SJCRH30 (cell line): ENCODE measurements around the gene PPP2R2C. TPM values are rescaled to one million over a fixed set of nuclear protein-coding genes. Genes with fewer than 3 reads are reported as not detected.

Experiments used
- DNase-seq, 2 experiments: peaks; one replicate each; pipeline ENCODE4 v3.0.0-alpha.2; 2015 to 2020
- H3K27ac ChIP-seq: fragments of 250-450 bp; sonication (Bioruptor Pico); 2 replicates; pipeline ENCODE4 v1.5.1; 2020; ENCODE audit warnings: mild to moderate bottlenecking, moderate library complexity
- H3K27me3 ChIP-seq: fragments of 250-450 bp; sonication (Bioruptor Pico); 2 replicates; pipeline ENCODE4 v1.5.1; 2020; ENCODE audit warnings: mild to moderate bottlenecking, moderate library complexity
- H3K36me3 ChIP-seq: fragments of 250-450 bp; sonication (Bioruptor Pico); 2 replicates; pipeline ENCODE4 v1.5.1; 2020; ENCODE audit warnings: mild to moderate bottlenecking, moderate library complexity
- H3K4me1 ChIP-seq: fragments of 250-450 bp; sonication (Bioruptor Pico); 2 replicates; pipeline ENCODE4 v1.5.1; 2020; ENCODE audit warnings: mild to moderate bottlenecking, moderate library complexity
- H3K4me3 ChIP-seq: fragments of 250-450 bp; sonication (Bioruptor Pico); 2 replicates; pipeline ENCODE4 v1.5.1; 2020; ENCODE audit warnings: mild to moderate bottlenecking, moderate library complexity
- H3K9me3 ChIP-seq: fragments of 250-450 bp; sonication (Bioruptor Pico); replicated peaks from 2 replicates; pipeline ENCODE4 v1.5.1; 2020; ENCODE audit warnings: mild to moderate bottlenecking, moderate library complexity
- total RNA-seq: library from RNA; depleted of rRNA; stranded (reverse); fragments of >200 nt; shearing (Covaris generic); gene quantifications from 2 replicates; pipeline ENCODE4 v1.2.3, GENCODE V29; 2014

PPP2R2C gene
- total RNA-seq, 1 experiment from 2014 or later = not detected

DNA sequence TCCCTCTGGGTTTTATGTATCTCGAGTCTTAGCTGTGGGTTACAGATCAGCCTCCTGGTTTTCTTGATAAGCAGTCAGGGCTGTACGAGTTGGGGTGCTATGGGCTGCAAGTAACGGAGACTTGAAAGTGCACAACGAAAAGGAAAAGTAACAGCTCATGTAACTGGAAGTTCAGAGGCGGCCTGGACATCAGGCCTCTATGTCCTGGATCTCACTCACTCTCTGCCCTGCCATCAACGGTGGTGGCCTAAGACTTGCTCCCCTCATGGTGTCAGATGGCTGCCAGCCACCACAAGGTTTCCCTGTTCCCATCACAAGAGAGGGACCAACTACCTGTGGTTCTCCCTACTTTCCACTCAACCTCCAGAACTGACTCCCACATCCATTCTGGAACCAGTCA, 4.8 kb downstream of the PPP2R2C start:
- H3K9me3 ChIP-seq = no peaks in the 10 kb centered on the region
- H3K27me3 ChIP-seq = 0 out of 2 replicates have a peak, but pooled peaks cover 4% of the 10 kb centered on the region
- no peak for DNase-seq
- no peak overlapping the region for H3K27ac ChIP-seq
- H3K4me1 ChIP-seq = no peaks in the 10 kb centered on the region
- no peak overlapping the region for H3K4me3 ChIP-seq
- no peaks in the 10 kb centered on the region for H3K36me3 ChIP-seq

- H3K9me3 ChIP-seq = no peaks in the 10 kb centered on the region
- no peaks in the 10 kb centered on the region for H3K36me3 ChIP-seq
- no peak overlapping the region for H3K4me3 ChIP-seq
- no peaks in the 10 kb centered on the region for H3K4me1 ChIP-seq
- H3K27ac ChIP-seq = no peak overlapping the region
- H3K27me3 ChIP-seq = 0 out of 2 replicates have a peak, but pooled peaks cover 4% of the 10 kb centered on the region
- DNase-seq = no peak
These were observed 5.5 kb downstream of the PPP2R2C start for GRCh38 chr4:6466756-6467381.

GRCh38 chr4:6465955-6466354, 6.5 kb downstream of the PPP2R2C start:
- no peak overlapping the region for H3K27ac ChIP-seq
- no peaks in the 10 kb centered on the region for H3K4me1 ChIP-seq
- no peak for DNase-seq
- no peaks in the 10 kb centered on the region for H3K9me3 ChIP-seq
- peaks cover 4% of the 10 kb centered on the region; the same call in 1 of the 2 replicates for H3K27me3 ChIP-seq
- H3K36me3 ChIP-seq = no peaks in the 10 kb centered on the region
- no peak overlapping the region for H3K4me3 ChIP-seq

- H3K4me3 ChIP-seq = no peak overlapping the region
- no peaks in the 10 kb centered on the region for H3K4me1 ChIP-seq
- H3K27me3 ChIP-seq = peaks cover 4% of the 10 kb centered on the region; the same call in 1 of the 2 replicates
- no peak overlapping the region for H3K27ac ChIP-seq
- no peaks in the 10 kb centered on the region for H3K36me3 ChIP-seq
- no peaks in the 10 kb centered on the region for H3K9me3 ChIP-seq
- DNase-seq = peak in 1 of 2 experiments; percentile 11
These were observed 7.4 kb downstream of the PPP2R2C start for GRCh38 chr4:6464842-6465588.

DNA sequence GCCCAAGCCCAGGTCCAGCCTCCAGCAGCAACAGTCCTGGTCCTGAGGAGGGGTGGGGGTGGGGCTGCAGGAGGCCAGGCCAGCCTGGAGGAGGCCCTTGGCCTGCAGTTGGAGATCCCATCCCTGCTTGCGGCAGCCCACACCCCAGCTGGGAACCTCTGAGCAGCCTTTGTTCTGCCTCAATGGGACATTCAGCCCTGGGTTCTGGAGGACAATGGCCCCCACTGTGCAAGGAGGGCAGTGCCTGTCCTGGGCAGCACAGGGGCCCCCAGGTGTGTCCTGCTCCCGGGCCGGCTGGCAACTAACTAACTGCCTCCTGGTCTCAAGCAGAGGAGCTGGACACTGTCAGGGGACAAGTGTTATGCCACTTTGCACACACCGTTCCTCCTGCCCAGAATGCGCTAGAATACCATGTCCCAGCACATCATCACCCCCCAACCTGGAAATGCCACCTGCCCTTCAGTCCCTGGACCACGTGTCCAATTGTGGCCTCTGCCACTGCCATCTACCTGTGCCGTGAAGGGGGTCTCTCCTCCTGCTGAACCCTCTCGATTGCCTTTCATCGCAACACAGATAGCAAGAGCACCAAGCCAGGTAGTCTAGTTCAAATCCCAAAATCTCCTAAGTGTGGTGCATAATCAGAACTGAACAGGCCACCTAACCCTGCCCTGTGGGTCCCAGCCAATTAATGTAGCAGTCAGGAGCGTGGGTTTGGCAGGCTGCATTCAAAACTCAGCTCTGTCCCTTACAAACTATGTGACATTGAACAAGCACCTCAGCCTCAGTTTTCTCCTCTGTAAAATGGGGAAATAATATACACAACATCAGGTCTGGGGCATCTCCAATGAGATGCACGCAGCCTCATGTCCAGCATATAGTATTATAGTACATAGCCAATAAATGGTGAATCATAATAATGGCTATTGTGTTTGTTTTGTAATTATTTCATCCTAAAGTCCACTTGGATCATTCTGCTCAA, 8.8 kb downstream of the PPP2R2C start:
- H3K4me3 ChIP-seq = no peak overlapping the region
- peaks cover 4% of the 10 kb centered on the region for H3K27me3 ChIP-seq

GRCh38 chr4:6461301-6462165, 10.9 kb downstream of the PPP2R2C start:
- Histone ChIP-seq H3K4me3 (no peak overlapping the region), H3K27ac (no peak overlapping the region), H3K27me3 (no peaks in the 10 kb centered on the region; the same call in none of the 2 replicates), H3K9me3 (no peaks in the 10 kb centered on the region), H3K36me3 (no peaks in the 10 kb centered on the region), H3K4me1 (no peaks in the 10 kb centered on the region)
- DNase-seq = no peak

More for the DNA sequence above, 8.8 kb downstream of the PPP2R2C start:
- Histone ChIP-seq H3K27ac (no peak overlapping the region), H3K36me3 (no peaks in the 10 kb centered on the region), H3K4me1 (no peaks in the 10 kb centered on the region), H3K9me3 (no peaks in the 10 kb centered on the region)
- no peak for DNase-seq

DNA sequence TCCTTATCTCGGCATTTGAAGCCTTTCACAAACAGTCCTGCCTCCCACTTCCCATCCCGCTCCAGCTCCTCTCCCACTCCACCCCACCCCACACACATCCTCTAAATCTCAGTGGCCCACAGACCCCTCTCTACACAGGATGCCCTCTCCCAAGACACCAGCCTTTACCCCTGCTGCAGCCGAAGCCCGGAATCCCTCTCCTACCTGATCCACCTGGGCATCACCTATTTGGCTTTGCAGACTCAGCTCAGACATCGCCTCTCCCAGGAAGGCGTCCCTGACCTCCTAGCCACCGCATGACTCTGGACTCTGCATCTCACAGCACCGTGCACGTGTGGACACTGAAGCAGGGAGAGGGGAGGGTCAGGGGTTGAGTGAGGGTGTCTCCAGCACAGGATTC, 11.5 kb downstream of the PPP2R2C start:
- H3K36me3 ChIP-seq = no peaks in the 10 kb centered on the region
- no peak overlapping the region for H3K27ac ChIP-seq
- H3K27me3 ChIP-seq = no peaks in the 10 kb centered on the region; the same call in none of the 2 replicates
- H3K4me3 ChIP-seq = no peak overlapping the region
- DNase-seq = no peak
- no peaks in the 10 kb centered on the region for H3K9me3 ChIP-seq
- no peaks in the 10 kb centered on the region for H3K4me1 ChIP-seq

- Histone ChIP-seq H3K27me3 (peaks cover 9% of the 10 kb centered on the region), H3K9me3 (no peaks in the 10 kb centered on the region), H3K27ac (no peak overlapping the region), H3K36me3 (no peaks in the 10 kb centered on the region), H3K4me1 (no peaks in the 10 kb centered on the region), H3K4me3 (no peak overlapping the region)
- no peak for DNase-seq
These were observed 13.9 kb downstream of the PPP2R2C start for GRCh38 chr4:6458528-6458927.

GRCh38 chr4:6456450-6456849, 16.0 kb downstream of the PPP2R2C start:
- H3K9me3 ChIP-seq = no peaks in the 10 kb centered on the region
- no peaks in the 10 kb centered on the region for H3K36me3 ChIP-seq
- H3K4me1 ChIP-seq = no peaks in the 10 kb centered on the region
- H3K27me3 ChIP-seq = peaks cover 19% of the 10 kb centered on the region
- H3K27ac ChIP-seq = no peak overlapping the region
- no peak for DNase-seq
- H3K4me3 ChIP-seq = no peak overlapping the region

DNA sequence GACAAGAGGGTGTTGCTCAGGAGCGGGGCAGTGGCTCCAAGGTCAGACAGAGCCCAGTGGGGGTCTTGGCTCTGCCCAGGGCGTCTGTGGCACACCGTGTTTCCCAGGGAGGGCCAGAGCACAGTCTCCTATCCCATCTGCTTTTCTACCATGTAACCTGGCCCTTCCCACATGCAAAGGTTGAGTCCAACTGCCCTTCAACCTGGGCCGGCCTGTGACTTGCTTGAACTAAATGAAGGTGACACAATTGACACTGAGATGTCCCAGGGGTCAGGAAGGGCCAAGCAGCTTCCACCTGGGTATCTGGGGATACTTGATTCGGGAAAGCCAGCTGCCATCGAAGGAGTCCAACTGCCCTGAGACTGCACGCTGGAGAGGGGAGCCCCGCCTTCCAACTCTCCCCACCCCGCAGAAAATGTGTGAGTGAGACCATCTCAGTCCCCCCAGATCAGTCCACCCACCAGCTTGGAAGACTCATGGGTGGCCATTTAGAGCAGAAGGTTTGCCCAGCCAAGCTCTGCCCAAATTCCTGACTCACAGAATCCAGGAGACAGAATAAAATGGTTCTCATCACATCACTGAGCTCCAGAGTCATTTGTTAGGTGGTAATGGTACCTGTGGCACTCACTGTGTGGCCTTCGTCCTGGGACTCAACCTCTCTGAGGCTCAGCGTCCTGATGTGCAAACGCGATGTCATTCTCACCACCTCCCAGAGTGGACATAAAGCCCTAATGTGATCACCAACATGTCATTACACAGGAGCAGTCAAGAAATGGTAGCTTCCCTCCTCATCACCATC, 18.1 kb downstream of the PPP2R2C start:
- H3K27ac ChIP-seq = no peak overlapping the region
- no peak for DNase-seq
- H3K9me3 ChIP-seq = no peaks in the 10 kb centered on the region
- peaks cover 32% of the 10 kb centered on the region for H3K27me3 ChIP-seq
- no peak overlapping the region for H3K4me3 ChIP-seq
- H3K4me1 ChIP-seq = no peaks in the 10 kb centered on the region
- no peaks in the 10 kb centered on the region for H3K36me3 ChIP-seq

- Histone ChIP-seq H3K27me3 (peaks cover 38% of the 10 kb centered on the region), H3K4me1 (no peaks in the 10 kb centered on the region), H3K27ac (no peak overlapping the region), H3K9me3 (no peaks in the 10 kb centered on the region), H3K36me3 (no peaks in the 10 kb centered on the region), H3K4me3 (no peak overlapping the region)
- no peak for DNase-seq
These were observed 18.8 kb downstream of the PPP2R2C start for GRCh38 chr4:6453688-6453990.

- DNase-seq = no peak
- Histone ChIP-seq H3K4me3 (no peak overlapping the region), H3K9me3 (no peaks in the 10 kb centered on the region), H3K27ac (no peak overlapping the region), H3K4me1 (no peaks in the 10 kb centered on the region), H3K36me3 (no peaks in the 10 kb centered on the region), H3K27me3 (peaks cover 44% of the 10 kb centered on the region)
These were observed 19.3 kb downstream of the PPP2R2C start for GRCh38 chr4:6452897-6453687.
